HG03103 (cell line): Measurements from ENCODE around the gene PTH2.

Experiments used
- ATAC-seq: cut with Tn5 transposase; IDR thresholded peaks from one replicate; pipeline ENCODE4 v1.9.1; 2021; ENCODE audit warnings: low read depth; ENCODE audit not compliant: unreplicated experiment

The PTH2 gene

GRCh38 chr19:49415102-49415809 is 8.0 kb downstream of the PTH2 start:
- ATAC-seq, result no peak

GRCh38 chr19:49414256-49414655 is 9.0 kb downstream of the PTH2 start:
- no peak for ATAC-seq

- no peak for ATAC-seq
These were observed 9.9 kb downstream of the PTH2 start for GRCh38 chr19:49413348-49413747.

GRCh38 chr19:49411681-49412326 is 11.4 kb downstream of the PTH2 start:
- ATAC-seq, result no peak

GRCh38 chr19:49409441-49410029 is 13.7 kb downstream of the PTH2 start:
- no peak for ATAC-seq

GRCh38 chr19:49408816-49409440 is 14.3 kb downstream of the PTH2 start:
- ATAC-seq, result no peak

- ATAC-seq, result no peak
These were observed 15.7 kb downstream of the PTH2 start for GRCh38 chr19:49407482-49408015.

- ATAC-seq, result no peak
These were observed 16.2 kb downstream of the PTH2 start for GRCh38 chr19:49407079-49407478.

GRCh38 chr19:49403404-49404187 is 19.6 kb downstream of the PTH2 start:
- no peak for ATAC-seq

- no peak for ATAC-seq
These were observed 23.2 kb downstream of the PTH2 start for GRCh38 chr19:49400029-49400428.

GRCh38 chr19:49398931-49399330 is 24.3 kb downstream of the PTH2 start:
- ATAC-seq, result no peak

- ATAC-seq, result no peak
These were observed 25.1 kb downstream of the PTH2 start for GRCh38 chr19:49398001-49398615.

- no peak for ATAC-seq
These were observed 26.3 kb downstream of the PTH2 start for GRCh38 chr19:49396738-49397505.

GRCh38 chr19:49395581-49396407 is 27.4 kb downstream of the PTH2 start:
- ATAC-seq, result no peak

GRCh38 chr19:49393881-49394280 is 29.4 kb downstream of the PTH2 start:
- no peak for ATAC-seq

GRCh38 chr19:49391581-49392399 is 31.5 kb downstream of the PTH2 start:
- no peak for ATAC-seq

- ATAC-seq, result no peak
These were observed 32.3 kb downstream of the PTH2 start for GRCh38 chr19:49390929-49391359.
